H9 (cell line): Measurements from ENCODE around the gene RAB40B. TPM values are rescaled to one million over a fixed set of nuclear protein-coding genes. Genes with fewer than 3 reads are reported as not detected.

Experiments
- DNase-seq: peaks from one replicate; pipeline ENCODE4 v3.0.0-alpha.2; 2017
- H2AFZ ChIP-seq: one replicate; pipeline ENCODE4 v1.6.1; 2013; ENCODE audit warnings: mild to moderate bottlenecking, low read length, control low read depth, moderate library complexity
- H2AK5ac ChIP-seq: 2 replicates; pipeline ENCODE4 v1.6.1; 2013; ENCODE audit warnings: low read length, control low read depth, mixed read lengths; ENCODE audit not compliant: insufficient read length
- H2BK120ac ChIP-seq: one replicate; pipeline ENCODE4 v1.6.1; 2013; ENCODE audit warnings: low read depth, mild to moderate bottlenecking, low read length, control low read depth, inconsistent platforms; ENCODE audit not compliant: poor library complexity, severe bottlenecking
- H2BK12ac ChIP-seq: 2 replicates; pipeline ENCODE4 v1.6.1; 2013; ENCODE audit warnings: low read length, control low read depth, mixed read lengths, low read depth; ENCODE audit not compliant: insufficient read length
- H2BK15ac ChIP-seq: 2 replicates; pipeline ENCODE4 v1.6.1; 2013; ENCODE audit warnings: low read depth, low read length, control low read depth
- H2BK20ac ChIP-seq: one replicate; pipeline ENCODE4 v1.6.1; 2013; ENCODE audit warnings: low read depth, mild to moderate bottlenecking, low read length, control low read depth, inconsistent platforms; ENCODE audit not compliant: poor library complexity, severe bottlenecking
- H2BK5ac ChIP-seq: 2 replicates; pipeline ENCODE4 v1.6.1; 2013; ENCODE audit warnings: low read length, control low read depth, mixed read lengths; ENCODE audit not compliant: insufficient read length
- H3K14ac ChIP-seq: 2 replicates; pipeline ENCODE4 v1.6.1; 2013; ENCODE audit warnings: low read length, control low read depth; ENCODE audit not compliant: insufficient read depth
- H3K18ac ChIP-seq: 2 replicates; pipeline ENCODE4 v1.6.1; 2013; ENCODE audit warnings: low read depth, mild to moderate bottlenecking, mixed read lengths, low read length, control low read depth; ENCODE audit not compliant: insufficient read length
- H3K23ac ChIP-seq: 2 replicates; pipeline ENCODE4 v1.6.1; 2013; ENCODE audit warnings: low read length, control low read depth, mixed read lengths, low read depth; ENCODE audit not compliant: insufficient read length
- H3K23me2 ChIP-seq: 2 replicates; pipeline ENCODE4 v1.6.1; 2013; ENCODE audit warnings: low read depth, mild to moderate bottlenecking, mixed read lengths, low read length, control low read depth; ENCODE audit not compliant: insufficient read length, poor library complexity, severe bottlenecking
- H3K27ac ChIP-seq: 2 replicates; pipeline ENCODE4 v1.5.1; 2013; ENCODE audit warnings: low read length, control low read depth, mixed read lengths, low read depth; ENCODE audit not compliant: insufficient read length
- H3K27me3 ChIP-seq: 2 replicates; pipeline ENCODE4 v1.6.1; 2013; ENCODE audit warnings: low read length, control low read depth, inconsistent platforms; ENCODE audit not compliant: insufficient read depth
- H3K4ac ChIP-seq: 2 replicates; pipeline ENCODE4 v1.6.1; 2013; ENCODE audit warnings: low read depth, mild to moderate bottlenecking, control low read depth, inconsistent platforms, low read length, moderate library complexity
- H3K4me1 ChIP-seq: 2 replicates; pipeline ENCODE4 v1.6.1; 2013; ENCODE audit warnings: low read length, control low read depth, inconsistent platforms; ENCODE audit not compliant: insufficient read depth
- H3K4me2 ChIP-seq: 2 replicates; pipeline ENCODE4 v1.6.1; 2013; ENCODE audit warnings: low read length, control low read depth, mixed read lengths; ENCODE audit not compliant: insufficient read length, insufficient read depth
- H3K56ac ChIP-seq: 2 replicates; pipeline ENCODE4 v1.6.1; 2013; ENCODE audit warnings: low read depth, mild to moderate bottlenecking, mixed read lengths, low read length, control low read depth; ENCODE audit not compliant: insufficient read length
- H3K79me1 ChIP-seq: 2 replicates; pipeline ENCODE4 v1.6.1; 2013; ENCODE audit warnings: low read depth, mild to moderate bottlenecking, moderate library complexity, low read length, control low read depth, inconsistent platforms; ENCODE audit not compliant: insufficient read depth, poor library complexity, severe bottlenecking
- H3K79me2 ChIP-seq: 2 replicates; pipeline ENCODE4 v1.6.1; 2013; ENCODE audit warnings: low read length, control low read depth, inconsistent platforms; ENCODE audit not compliant: insufficient read depth
- H3K9ac ChIP-seq: 2 replicates; pipeline ENCODE4 v1.6.1; 2013; ENCODE audit warnings: low read length, control low read depth, mixed read lengths; ENCODE audit not compliant: insufficient read length; ENCODE audit errors: extremely low read depth
- H3K9me3 ChIP-seq: one replicate; pipeline ENCODE4 v1.6.1; 2013; ENCODE audit warnings: low read depth, low read length, inconsistent platforms; ENCODE audit not compliant: control insufficient read depth
- H3T11ph ChIP-seq: one replicate; pipeline ENCODE4 v1.6.1; 2013; ENCODE audit warnings: mild to moderate bottlenecking, low read length, control low read depth, inconsistent platforms
- H4K20me1 ChIP-seq: one replicate; pipeline ENCODE4 v1.6.1; 2013; ENCODE audit not compliant: control insufficient read depth, insufficient read length, insufficient read depth
- H4K5ac ChIP-seq: 2 replicates; pipeline ENCODE4 v1.6.1; 2013; ENCODE audit warnings: low read depth, mild to moderate bottlenecking, mixed read lengths, low read length, control low read depth; ENCODE audit not compliant: insufficient read length
- H4K8ac ChIP-seq: replicated peaks from 2 replicates; pipeline ENCODE4 v1.6.1; 2013; ENCODE audit warnings: low read length, control low read depth, mixed read lengths, low read depth; ENCODE audit not compliant: insufficient read length
- H4K91ac ChIP-seq: 2 replicates; pipeline ENCODE4 v1.6.1; 2013; ENCODE audit warnings: low read depth, mild to moderate bottlenecking, moderate library complexity, mixed read lengths, low read length, control low read depth; ENCODE audit not compliant: insufficient read length
- H3K27ac Mint-ChIP-seq, 3 experiments: 2 replicates in 2 of 3; 3 replicates in 1 of 3; pipeline ENCODE4 v1.8.0; 2020 to 2021; ENCODE audit warnings: mixed read lengths in 3 of 3, mild to moderate bottlenecking in 1 of 3, moderate library complexity in 1 of 3
- H3K27me3 Mint-ChIP-seq: 2 replicates; pipeline ENCODE4 v1.8.0; 2021; ENCODE audit warnings: low read depth, mild to moderate bottlenecking, moderate library complexity, mixed read lengths
- H3K36me3 Mint-ChIP-seq, 3 experiments: 2 replicates in 2 of 3; 3 replicates in 1 of 3; pipeline ENCODE4 v1.8.0; 2020 to 2021; ENCODE audit warnings: low read depth in 3 of 3, mixed read lengths in 3 of 3; ENCODE audit not compliant: insufficient read depth in 1 of 3
- H3K4me1 Mint-ChIP-seq, 2 experiments: 2 replicates each; pipeline ENCODE4 v1.8.0; 2020; ENCODE audit warnings: mixed read lengths in 2 of 2
- H3K4me3 Mint-ChIP-seq, 2 experiments: 2 replicates in 1 of 2; 3 replicates in 1 of 2; pipeline ENCODE4 v1.8.0; 2020 to 2021; ENCODE audit warnings: mild to moderate bottlenecking in 2 of 2, mixed read lengths in 2 of 2, moderate library complexity in 1 of 2
- H3K9me3 Mint-ChIP-seq, 2 experiments: 2 replicates in 1 of 2; 3 replicates in 1 of 2; pipeline ENCODE4 v1.8.0; 2020; ENCODE audit warnings: mild to moderate bottlenecking in 2 of 2, mixed read lengths in 2 of 2, moderate library complexity in 1 of 2
- CTCF ChIP-seq: fragments of 200-600 bp; sonication (generic); conservative IDR thresholded peaks from 3 replicates; pipeline ENCODE4 v1.8.0; 2021; ENCODE audit warnings: antibody characterized with exemption, mild to moderate bottlenecking
- WGBS: extraction: QIAGEN DNeasy Blood & Tissue Kit; methylation state at CpG from one replicate; pipeline ENCODE4 v1.1.7; 2013; ENCODE audit warnings: missing lambda C conversion rate, low lambda C conversion rate, mixed read lengths; ENCODE audit not compliant: insufficient read length; ENCODE audit errors: extremely low coverage; 5-methylcytosine and 5-hydroxymethylcytosine counted together
- total RNA-seq: library from RNA; stranded (reverse); gene quantifications from 2 replicates; pipeline ENCODE4 v1.2.1, GENCODE V29; 2021

RAB40B gene
- total RNA-seq, 1 experiment from 2014 or later, result 3.5 TPM

- Histone ChIP-seq H3K9ac (no peak overlapping the region), H3K4me1 (no peaks in the 10 kb centered on the region), H2BK12ac (no peak overlapping the region), H2BK15ac (no peak overlapping the region), H3T11ph (no peak overlapping the region), H3K23ac (no peak overlapping the region), H3K4ac (no peak overlapping the region), H3K27me3 (no peaks in the 10 kb centered on the region; the same call in 1 of the 2 replicates), H3K56ac (no peak overlapping the region), H4K8ac (no peak overlapping the region), H3K18ac (no peak overlapping the region), H2BK20ac (no peak overlapping the region), H2BK120ac (no peak overlapping the region), H2AK5ac (no peak overlapping the region), H3K79me2 (no peaks in the 10 kb centered on the region), H3K23me2 (no peaks in the 10 kb centered on the region), H3K9me3 (no peaks in the 10 kb centered on the region), H3K27ac (no peak overlapping the region), H4K5ac (no peak overlapping the region), H3K4me2 (no peak overlapping the region), H3K14ac (no peak overlapping the region), H2AFZ (no peak overlapping the region), H2BK5ac (no peak overlapping the region), H4K20me1 (no peaks in the 10 kb centered on the region), H4K91ac (no peak overlapping the region), H3K79me1 (no peaks in the 10 kb centered on the region)
- no CpG with 5 or more reads among the region's 38 CpGs for WGBS
- Mint-ChIP-seq H3K36me3 (no peaks in the 10 kb centered on the region), H3K4me3 (no peak overlapping the region), H3K4me1 (peaks cover under 1% of the 10 kb centered on the region in 2 experiments; a peak in 2 of 4 replicates), H3K27me3 (peaks cover 19% of the 10 kb centered on the region), H3K9me3 (no peaks in the 10 kb centered on the region; a peak in 1 of 5 replicates), H3K27ac (no peak overlapping the region)
- TF ChIP-seq CTCF, result no peak
- DNase-seq, result no peak
Measured at GRCh38 chr17:82703935-82704865, 5.7 kb upstream of the RAB40B start.
